Loucy (cell line): ENCODE measurements around the gene HTR3D.

Source experiments
- H2AFZ ChIP-seq: fragments of 200-600 bp; sonication (generic); 2 replicates; pipeline ENCODE4 v1.6.0; 2016; ENCODE audit warnings: antibody characterized with exemption, mild to moderate bottlenecking, low read length, moderate library complexity
- H3F3A ChIP-seq: fragments of 200-600 bp; 2 replicates; pipeline ENCODE4 v1.6.0; 2016; ENCODE audit warnings: antibody characterized with exemption, low read depth, mild to moderate bottlenecking
- H3K27me3 ChIP-seq: fragments of 200-600 bp; sonication (generic); 2 replicates; pipeline ENCODE4 v1.6.1; 2014; ENCODE audit warnings: low read length, mild to moderate bottlenecking; ENCODE audit not compliant: insufficient read depth, poor library complexity, severe bottlenecking
- H3K36me3 ChIP-seq: fragments of 200-600 bp; sonication (generic); 2 replicates; pipeline ENCODE4 v1.6.1; 2016; ENCODE audit warnings: low read length; ENCODE audit not compliant: insufficient read depth
- H3K4me1 ChIP-seq: fragments of 200-600 bp; sonication (generic); 2 replicates; pipeline ENCODE4 v1.5.1; 2014; ENCODE audit warnings: low read length, mild to moderate bottlenecking; ENCODE audit not compliant: insufficient read depth, poor library complexity, severe bottlenecking
- H3K4me2 ChIP-seq: fragments of 200-600 bp; sonication (generic); 2 replicates; pipeline ENCODE4 v1.6.0; 2014; ENCODE audit warnings: antibody characterized with exemption, low read length, low read depth, mild to moderate bottlenecking; ENCODE audit not compliant: poor library complexity, severe bottlenecking
- H3K4me3 ChIP-seq: fragments of 200-600 bp; sonication (generic); 2 replicates; pipeline ENCODE4 v1.5.1; 2014; ENCODE audit warnings: low read length, mild to moderate bottlenecking, mixed read lengths; ENCODE audit not compliant: poor library complexity, severe bottlenecking
- H3K79me2 ChIP-seq: fragments of 200-600 bp; sonication (generic); 2 replicates; pipeline ENCODE4 v1.6.1; 2014; ENCODE audit warnings: low read length; ENCODE audit not compliant: insufficient read depth
- H3K9ac ChIP-seq: fragments of 200-600 bp; sonication (generic); 2 replicates; pipeline ENCODE4 v1.6.0; 2014; ENCODE audit warnings: mild to moderate bottlenecking, low read depth, low read length, moderate library complexity; ENCODE audit not compliant: poor library complexity, severe bottlenecking
- H3K9me2 ChIP-seq: fragments of 200-600 bp; sonication (generic); replicated peaks from 2 replicates; pipeline ENCODE4 v1.6.1; 2016; ENCODE audit warnings: low read depth, low read length, mixed read lengths
- H3K9me3 ChIP-seq: fragments of 200-600 bp; sonication (generic); 2 replicates; pipeline ENCODE4 v1.6.1; 2014; ENCODE audit warnings: mild to moderate bottlenecking, antibody characterized with exemption, low read length, low read depth; ENCODE audit not compliant: insufficient read depth
- H4K20me1 ChIP-seq: fragments of 200-600 bp; sonication (generic); 2 replicates; pipeline ENCODE4 v1.6.0; 2014; ENCODE audit warnings: antibody characterized with exemption, low read length, mild to moderate bottlenecking; ENCODE audit not compliant: insufficient read depth, poor library complexity, severe bottlenecking
- CTCF ChIP-seq: fragments of 200-600 bp; sonication (generic); conservative IDR thresholded peaks from 2 replicates; pipeline ENCODE4 v1.5.1; 2014; ENCODE audit warnings: mild to moderate bottlenecking, antibody characterized with exemption, low read length
- EZH2phosphoT487 ChIP-seq: fragments of 200-600 bp; IDR thresholded peaks from 2 replicates; pipeline ENCODE4 v1.6.1; 2018; ENCODE audit warnings: antibody characterized with exemption, mild to moderate bottlenecking, moderate library complexity, borderline replicate concordance

Gene HTR3D

GRCh38 chr3:184082465-184082864 is 50.9 kb downstream of the HTR3D start:
- H3K4me1 ChIP-seq = no peaks in the 10 kb centered on the region
- no peak overlapping the region for H3K4me2 ChIP-seq
- H3K79me2 ChIP-seq = no peaks in the 10 kb centered on the region
- no peaks in the 10 kb centered on the region for H3K9me2 ChIP-seq
- no peaks in the 10 kb centered on the region for H3K36me3 ChIP-seq
- H3K9me3 ChIP-seq = no peaks in the 10 kb centered on the region; the same call in 1 of the 2 replicates
- H4K20me1 ChIP-seq = no peaks in the 10 kb centered on the region
- no peak overlapping the region for H3K4me3 ChIP-seq
- H2AFZ ChIP-seq = no peak overlapping the region
- TF ChIP-seq EZH2phosphoT487 (no peak), CTCF (no peak)
- no peak overlapping the region for H3K9ac ChIP-seq
- H3K27me3 ChIP-seq = no peaks in the 10 kb centered on the region
- no peaks in the 10 kb centered on the region for H3F3A ChIP-seq

GRCh38 chr3:184085389-184085852 is 53.9 kb downstream of the HTR3D start:
- H3K9me2 ChIP-seq = no peaks in the 10 kb centered on the region
- TF ChIP-seq EZH2phosphoT487 (no peak), CTCF (no peak)
- H3K9ac ChIP-seq = no peak overlapping the region
- no peaks in the 10 kb centered on the region for H3K4me1 ChIP-seq
- no peaks in the 10 kb centered on the region for H3K36me3 ChIP-seq
- H3K79me2 ChIP-seq = no peaks in the 10 kb centered on the region
- H2AFZ ChIP-seq = no peak overlapping the region
- H3F3A ChIP-seq = no peaks in the 10 kb centered on the region
- H3K4me2 ChIP-seq = no peak overlapping the region
- no peaks in the 10 kb centered on the region for H4K20me1 ChIP-seq
- H3K4me3 ChIP-seq = no peak overlapping the region
- no peaks in the 10 kb centered on the region; the same call in 1 of the 2 replicates for H3K9me3 ChIP-seq
- no peaks in the 10 kb centered on the region for H3K27me3 ChIP-seq
